ENCODE data around the gene CD40. TPM values are rescaled to one million over a fixed set of nuclear protein-coding genes. Genes with fewer than 3 reads are reported as not detected.
A peak's percentile ranks its signal among the peaks of the same experiment; 100 is the strongest.

The CD40 gene
- polyA plus RNA-seq, 2 of the 4 experiments (the other 2 are of a cell fraction), result 4.9 to 5.2 TPM

GRCh38 chr20:46113113-46113470 lies 5.0 kb upstream of the CD40 start:
- 6% methylated on average over 3 of the region's 3 CpGs for WGBS (ENCODE audit: missing lambda C conversion rate)
- no peaks in the 10 kb centered on the region for H3K9me3 ChIP-seq
- no peak for TF ChIP-seq SREBF2 (IDR thresholded peaks at IDR 0.05)
- TF ChIP-seq CEBPB (IDR thresholded peaks at IDR 0.05), result no peak
- TF ChIP-seq CBX8 (IDR thresholded peaks at IDR 0.05), result no peak
- no peak for TF ChIP-seq E2F6 (IDR thresholded peaks at IDR 0.05; ENCODE audit: borderline replicate concordance, low read depth)
- TF ChIP-seq REST (IDR thresholded peaks at IDR 0.05), result no peak
- no peak for TF ChIP-seq PHF8 (IDR thresholded peaks at IDR 0.05; ENCODE audit: borderline replicate concordance, low read depth)
- TF ChIP-seq EHF (CRISPR knock-in tag; IDR thresholded peaks at IDR 0.05), result no peak
- no peak for TF ChIP-seq TP53 (CRISPR knock-in tag; IDR thresholded peaks at IDR 0.05)
- TF ChIP-seq NR3C1 (IDR thresholded peaks at IDR 0.05), result no peak
- TF ChIP-seq RCOR1 (IDR thresholded peaks at IDR 0.05; ENCODE audit: low read depth, low read length), result no peak
- TF ChIP-seq NFE2L2 (conservative IDR thresholded peaks at IDR 0.05; ENCODE audit: low read length), result no peak
- FAIRE-seq (no peak), ATAC-seq (no peak), DNase-seq (ENCODE audit: low read depth in 1 of 2, low spot score in 1 of 2) (no peak)
- ChIA-PET CTCF (no interaction called here), POLR2A (no interaction called here)
- H3K4me2 ChIP-seq, result no peak overlapping the region
- no peak overlapping the region for H3K27ac ChIP-seq
- no peak overlapping the region for H3K4me3 ChIP-seq
- H3K4me1 ChIP-seq, result 0 out of 3 replicates have a peak, but pooled peaks cover 3% of the 10 kb centered on the region

GRCh38 chr20:46114449-46114848 lies 3.7 kb upstream of the CD40 start:
- no peak for ATAC-seq
- TF ChIP-seq ZNF302 (CRISPR knock-in tag; IDR thresholded peaks at IDR 0.05) (no peak), ZFP36 (IDR thresholded peaks at IDR 0.05; ENCODE audit: borderline replicate concordance, partially characterized antibody) (no peak)
- WGBS (ENCODE audit: missing lambda C conversion rate), result 49% methylated on average over 2 of the region's 2 CpGs
- no peak for FAIRE-seq
- H3K9me3 ChIP-seq, result no peaks in the 10 kb centered on the region
- H3K27ac ChIP-seq, result no peak overlapping the region
- POLR2A ChIA-PET, result no interaction called here
- H3K4me3 ChIP-seq, result no peak overlapping the region
- 0 out of 3 replicates have a peak, but pooled peaks cover 3% of the 10 kb centered on the region for H3K4me1 ChIP-seq
- no peak overlapping the region for H3K4me2 ChIP-seq
- no peak for DNase-seq (ENCODE audit: low read depth in 1 of 2, low spot score in 1 of 2)
- CTCF ChIA-PET, result interaction anchor here (2.2 to 3.1 kb wide), 3 partner anchors 10 to 100 kb away, joined by 6 to 9 read pairs (median 9); no protein-coding TSS in a partner anchor

GRCh38 chr20:46118481-46119020 lies 437 bp downstream of the CD40 start:
- WGBS (ENCODE audit: missing lambda C conversion rate), result 56% methylated on average over 14 of the region's 15 CpGs
- CTCF ChIA-PET, result interaction anchor here (1.0 to 1.6 kb wide), 4 partner anchors 14 to 229 kb away, joined by 3 to 5 read pairs (median 4); no protein-coding TSS in a partner anchor
- Histone ChIP-seq H3K9me3 (no peaks in the 10 kb centered on the region), H3K27ac (peak overlapping the region; percentile 57 to 73; a peak in 5 of 6 replicates), H3K4me3 (peak overlapping the region; percentile 59), H3K4me1 (0 out of 3 replicates have a peak, but pooled peaks cover 3% of the 10 kb centered on the region), H3K4me2 (peak overlapping the region; percentile 99)
- ATAC-seq, result peak; percentile 43 to 66; a peak in 4 of 6 replicates
- no peak for FAIRE-seq
- DNase-seq (ENCODE audit: low read depth in 1 of 2, low spot score in 1 of 2), result no peak
- no peak for TF ChIP-seq CBX8 (IDR thresholded peaks at IDR 0.05)
- no peak for TF ChIP-seq RFX5 (IDR thresholded peaks at IDR 0.05)
- TF ChIP-seq ELK1 (IDR thresholded peaks at IDR 0.05; ENCODE audit: low read depth, low read length), result no peak
- TF ChIP-seq MAZ (IDR thresholded peaks at IDR 0.05; ENCODE audit: borderline replicate concordance, low read depth, low read length), result no peak
- TF ChIP-seq POLR2A (IDR thresholded peaks at IDR 0.05; ENCODE audit: low read length), result no peak
- TF ChIP-seq ZFP36 (IDR thresholded peaks at IDR 0.05; ENCODE audit: borderline replicate concordance, partially characterized antibody), result no peak
- no peak for TF ChIP-seq EHF (CRISPR knock-in tag; IDR thresholded peaks at IDR 0.05)
- no peak for TF ChIP-seq RCOR1 (IDR thresholded peaks at IDR 0.05; ENCODE audit: low read depth, low read length)
- no peak for TF ChIP-seq EHMT2 (IDR thresholded peaks at IDR 0.05; ENCODE audit: low read depth)
- no peak for TF ChIP-seq KDM1A (IDR thresholded peaks at IDR 0.05; ENCODE audit: low read depth)
- POLR2A ChIA-PET, result no interaction called here

Data from A549 (cell line).